GM20000 (cell line): ENCODE results near the gene FLG.
"Not testable (repeated sequence)": the region's sequence is repeated elsewhere in the genome, so short reads cannot be mapped to it uniquely, and the experiment has no call there.

Experiments
- DNase-seq: peaks from one replicate; pipeline ENCODE4 v3.0.0; 2012; ENCODE audit warnings: low spot score
- TF ChIP-seq, protein P1 (sequence below): IDR thresholded peaks from 2 replicates; pipeline ENCODE4 v1.5.1; 2012; ENCODE audit warnings: mild to moderate bottlenecking, control low read depth; ENCODE audit errors: extremely low read depth, missing control alignments

Gene FLG

GRCh38 chr1:152313319-152313801 is 11.7 kb downstream of the FLG start:
- DNase-seq: no peak
- TF ChIP-seq, protein P1, sequence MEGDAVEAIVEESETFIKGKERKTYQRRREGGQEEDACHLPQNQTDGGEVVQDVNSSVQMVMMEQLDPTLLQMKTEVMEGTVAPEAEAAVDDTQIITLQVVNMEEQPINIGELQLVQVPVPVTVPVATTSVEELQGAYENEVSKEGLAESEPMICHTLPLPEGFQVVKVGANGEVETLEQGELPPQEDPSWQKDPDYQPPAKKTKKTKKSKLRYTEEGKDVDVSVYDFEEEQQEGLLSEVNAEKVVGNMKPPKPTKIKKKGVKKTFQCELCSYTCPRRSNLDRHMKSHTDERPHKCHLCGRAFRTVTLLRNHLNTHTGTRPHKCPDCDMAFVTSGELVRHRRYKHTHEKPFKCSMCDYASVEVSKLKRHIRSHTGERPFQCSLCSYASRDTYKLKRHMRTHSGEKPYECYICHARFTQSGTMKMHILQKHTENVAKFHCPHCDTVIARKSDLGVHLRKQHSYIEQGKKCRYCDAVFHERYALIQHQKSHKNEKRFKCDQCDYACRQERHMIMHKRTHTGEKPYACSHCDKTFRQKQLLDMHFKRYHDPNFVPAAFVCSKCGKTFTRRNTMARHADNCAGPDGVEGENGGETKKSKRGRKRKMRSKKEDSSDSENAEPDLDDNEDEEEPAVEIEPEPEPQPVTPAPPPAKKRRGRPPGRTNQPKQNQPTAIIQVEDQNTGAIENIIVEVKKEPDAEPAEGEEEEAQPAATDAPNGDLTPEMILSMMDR: no peak

GRCh38 chr1:152312169-152312568 is 12.9 kb downstream of the FLG start:
- not testable (repeated sequence) for DNase-seq

DNA sequence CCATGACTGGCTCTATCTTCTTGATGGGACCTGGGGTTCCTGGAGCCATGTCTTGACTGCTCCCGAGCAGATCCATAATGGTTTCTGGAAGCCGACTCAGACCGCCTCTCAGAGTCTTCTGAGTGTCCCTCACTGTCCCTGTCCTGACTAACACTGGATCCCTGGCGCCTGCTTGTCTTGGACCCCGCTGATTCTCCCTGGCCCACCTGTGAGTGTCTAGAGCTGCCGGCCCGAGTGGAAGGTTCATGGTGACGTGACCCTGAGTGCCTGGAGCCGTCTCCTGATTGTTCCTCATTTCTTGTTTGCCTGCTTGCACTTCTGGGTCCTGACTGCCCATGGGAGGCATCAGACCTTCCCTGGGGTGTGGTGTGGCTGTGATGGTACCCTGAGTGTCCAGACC is 15.1 kb downstream of the FLG start:
- no peak for DNase-seq
- TF ChIP-seq, protein P1: no peak

- DNase-seq: not testable (repeated sequence)
These were observed 15.6 kb downstream of the FLG start for GRCh38 chr1:152309320-152309901.

- DNase-seq: not testable (repeated sequence)
These were observed 16.3 kb downstream of the FLG start for GRCh38 chr1:152308758-152309157.

DNA sequence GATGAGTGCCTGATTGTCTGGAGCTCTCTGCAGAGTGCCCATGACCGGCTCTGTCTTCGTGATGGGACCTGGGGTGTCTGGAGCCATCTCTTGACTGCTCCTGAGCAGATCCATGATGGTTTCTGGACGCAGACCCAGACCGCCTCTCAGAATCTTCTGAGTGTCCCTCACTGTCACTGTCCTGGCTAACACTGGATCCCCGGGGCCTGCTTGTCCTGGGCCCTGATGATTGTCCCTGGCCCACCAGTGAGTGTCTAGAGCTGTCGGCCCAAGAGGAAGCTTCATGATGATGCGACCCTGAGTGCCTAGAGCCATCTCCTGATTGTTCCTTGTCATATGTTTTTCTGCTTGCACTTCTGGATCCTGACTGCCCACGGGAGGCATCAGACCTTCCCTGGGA is 17.1 kb downstream of the FLG start:
- DNase-seq: not testable (repeated sequence)

DNA sequence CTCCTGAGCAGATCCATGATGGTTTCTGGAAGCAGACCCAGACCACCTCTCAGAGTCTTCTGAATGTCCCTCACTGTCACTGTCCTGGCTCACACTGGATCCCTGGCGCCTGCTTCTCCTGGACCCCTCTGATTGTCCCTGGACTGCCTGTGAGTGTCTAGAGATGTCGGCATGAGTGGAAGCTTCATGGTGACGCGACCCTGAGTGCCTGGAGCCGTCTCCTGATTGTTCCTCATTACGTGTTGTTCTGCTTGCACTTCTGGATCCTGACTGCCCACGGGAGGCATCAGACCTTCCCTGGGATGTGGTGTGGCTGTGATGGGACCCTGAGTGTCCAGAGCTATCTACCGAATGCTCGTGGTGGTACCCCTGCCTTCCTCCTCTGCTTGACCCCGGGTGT is 18.9 kb downstream of the FLG start:
- DNase-seq: not testable (repeated sequence)

DNA sequence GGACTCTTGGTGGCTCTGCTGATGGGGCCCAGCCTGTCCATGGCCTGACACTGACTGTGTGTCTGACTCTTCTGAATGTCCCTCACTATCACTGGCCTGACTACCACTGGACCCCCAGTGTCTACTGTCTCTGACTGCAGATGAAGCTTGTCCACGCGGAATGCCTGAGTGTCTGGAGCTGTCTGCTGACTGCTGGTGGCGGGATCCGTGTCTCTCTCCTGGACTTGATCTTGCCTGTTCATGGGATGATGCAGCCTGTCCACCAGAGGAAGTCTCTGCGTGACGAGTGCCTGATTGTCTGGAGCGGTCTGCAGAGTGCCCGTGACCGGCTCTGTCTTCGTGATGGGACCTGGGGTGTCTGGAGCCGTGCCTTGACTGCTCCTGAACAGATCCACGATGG is 20.3 kb downstream of the FLG start:
- not testable (repeated sequence) for DNase-seq

GRCh38 chr1:152303139-152303872 is 21.7 kb downstream of the FLG start:
- not testable (repeated sequence) for DNase-seq

DNA sequence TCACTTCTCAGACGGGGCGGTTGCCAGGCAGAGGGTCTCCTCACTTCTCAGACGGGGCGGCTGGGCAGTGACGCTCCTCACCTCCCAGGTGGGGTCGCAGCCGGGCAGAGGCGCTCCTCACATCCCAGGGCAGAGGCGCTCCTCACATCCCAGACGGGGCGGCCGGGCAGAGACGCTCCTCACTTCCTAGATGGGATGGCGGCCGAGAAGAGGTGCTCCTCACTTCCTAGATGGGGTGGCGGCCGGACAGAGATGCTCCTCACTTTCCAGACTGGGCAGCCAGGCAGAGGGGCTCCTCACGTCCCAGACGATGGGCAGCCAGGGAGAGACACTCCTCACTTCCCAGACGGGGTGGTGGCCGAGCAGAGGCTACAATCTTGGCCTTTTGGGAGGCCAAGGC is 68.6 kb downstream of the FLG start:
- DNase-seq: not testable (repeated sequence)
